ES-I3 (cell line): ENCODE measurements around the gene MYBPC2.
"Not testable (repeated sequence)": the region's sequence is repeated elsewhere in the genome, so short reads cannot be mapped to it uniquely, and the experiment has no call there.

Source experiments
- H3K36me3 ChIP-seq: 2 replicates; pipeline ENCODE4 v1.6.1; 2013; ENCODE audit warnings: mild to moderate bottlenecking, low read length, control low read depth, moderate library complexity; ENCODE audit not compliant: insufficient read depth
- H3K4me1 ChIP-seq: 2 replicates; pipeline ENCODE4 v1.6.1; 2013; ENCODE audit warnings: mild to moderate bottlenecking, control low read depth, low read length; ENCODE audit not compliant: insufficient read depth
- H3K9ac ChIP-seq: 2 replicates; pipeline ENCODE4 v1.6.1; 2013; ENCODE audit warnings: low read depth, mild to moderate bottlenecking, low read length, moderate library complexity
- H3K9me3 ChIP-seq: 2 replicates; pipeline ENCODE4 v1.6.1; 2013; ENCODE audit warnings: mild to moderate bottlenecking, low read length, moderate library complexity; ENCODE audit not compliant: control insufficient read depth, insufficient read depth

Gene MYBPC2

GRCh38 chr19:50428772-50429463 lies 3.8 kb upstream of the MYBPC2 start:
- Histone ChIP-seq H3K36me3 (no peaks in the 10 kb centered on the region), H3K9me3 (no peaks in the 10 kb centered on the region), H3K9ac (no peak overlapping the region), H3K4me1 (peaks cover 11% of the 10 kb centered on the region; the same call in 1 of the 2 replicates)

GRCh38 chr19:50430888-50431342 lies 1.8 kb upstream of the MYBPC2 start:
- Histone ChIP-seq H3K9me3 (no peaks in the 10 kb centered on the region), H3K4me1 (peaks cover 11% of the 10 kb centered on the region; the same call in 1 of the 2 replicates), H3K36me3 (no peaks in the 10 kb centered on the region), H3K9ac (peak overlapping the region; percentile 67; the same call in 1 of the 2 replicates)

DNA sequence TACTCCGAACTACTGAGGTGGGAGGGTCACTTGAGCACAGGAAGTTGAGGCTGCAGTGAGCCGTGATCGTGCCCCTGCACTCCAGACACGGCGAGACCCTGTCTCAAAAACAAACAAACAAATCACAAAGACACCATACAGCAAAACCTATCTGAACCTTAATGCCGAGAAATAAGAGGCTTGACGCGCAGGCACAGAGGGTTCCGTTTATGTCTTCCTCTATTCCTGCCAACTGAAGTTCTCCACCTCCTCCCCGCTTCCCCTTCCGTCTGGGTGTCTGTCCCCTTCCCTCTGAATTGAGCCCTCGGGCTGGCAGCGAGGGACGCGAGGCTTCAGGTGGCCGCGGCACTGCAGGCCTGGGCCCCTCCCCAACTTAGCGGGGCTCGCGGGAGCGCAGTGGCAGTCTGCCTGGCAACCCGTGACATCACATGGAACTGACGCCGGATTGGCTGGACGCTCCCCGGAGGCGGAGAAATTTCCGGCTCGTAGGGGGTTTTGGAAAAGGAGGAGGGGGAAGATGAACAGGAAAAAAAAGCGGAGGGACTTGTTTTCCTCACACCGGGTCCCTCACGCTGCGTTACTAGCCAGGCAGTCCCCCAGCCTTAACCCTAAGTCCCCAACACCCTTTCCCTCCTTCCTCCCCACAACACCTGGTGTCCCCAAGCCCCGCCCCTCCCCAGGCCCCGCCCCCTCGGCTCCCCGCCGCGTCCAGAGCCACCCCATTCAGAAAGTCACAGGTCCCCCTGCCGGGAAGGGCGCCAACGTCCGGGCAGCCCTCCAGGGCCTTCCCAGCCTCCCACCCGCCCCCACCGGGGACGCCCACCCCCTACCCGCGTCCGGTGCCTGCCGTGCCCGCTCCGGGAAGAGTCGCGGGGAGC lies 1.1 kb upstream of the MYBPC2 start:
- peak overlapping the region; percentile 76 for H3K9ac ChIP-seq
- H3K4me1 ChIP-seq = peaks cover 11% of the 10 kb centered on the region; the same call in 1 of the 2 replicates
- H3K36me3 ChIP-seq = no peaks in the 10 kb centered on the region
- H3K9me3 ChIP-seq = no peaks in the 10 kb centered on the region

- H3K4me1 ChIP-seq = peaks cover 11% of the 10 kb centered on the region; the same call in 1 of the 2 replicates
- H3K9me3 ChIP-seq = no peaks in the 10 kb centered on the region
- peak overlapping the region; percentile 76 for H3K9ac ChIP-seq
- H3K36me3 ChIP-seq = no peaks in the 10 kb centered on the region
These were observed 799 bp downstream of the MYBPC2 start for GRCh38 chr19:50433201-50434180.

DNA sequence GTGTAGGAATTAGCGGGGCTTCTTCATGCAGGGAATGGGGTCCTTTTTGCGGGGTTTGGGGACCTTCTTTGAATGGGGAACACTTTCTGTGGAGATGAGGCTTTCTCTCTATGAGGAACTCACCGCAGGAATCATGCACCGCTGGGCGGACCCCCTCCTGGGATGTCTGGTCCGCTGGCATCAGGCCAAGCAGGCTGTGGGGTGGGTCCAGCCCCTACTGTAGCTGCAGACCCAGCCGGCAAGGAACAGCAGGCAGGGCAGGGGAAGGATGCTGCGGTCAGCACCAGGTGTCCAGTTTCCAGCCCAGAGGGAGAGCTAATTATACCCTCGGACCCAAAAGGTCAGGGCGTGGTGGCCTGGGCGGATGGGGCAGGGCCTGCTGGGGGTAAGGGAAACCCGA lies 1.8 kb downstream of the MYBPC2 start:
- Histone ChIP-seq H3K4me1 (peaks cover 11% of the 10 kb centered on the region; the same call in 1 of the 2 replicates), H3K36me3 (no peaks in the 10 kb centered on the region), H3K9me3 (no peaks in the 10 kb centered on the region), H3K9ac (no peak overlapping the region)

DNA sequence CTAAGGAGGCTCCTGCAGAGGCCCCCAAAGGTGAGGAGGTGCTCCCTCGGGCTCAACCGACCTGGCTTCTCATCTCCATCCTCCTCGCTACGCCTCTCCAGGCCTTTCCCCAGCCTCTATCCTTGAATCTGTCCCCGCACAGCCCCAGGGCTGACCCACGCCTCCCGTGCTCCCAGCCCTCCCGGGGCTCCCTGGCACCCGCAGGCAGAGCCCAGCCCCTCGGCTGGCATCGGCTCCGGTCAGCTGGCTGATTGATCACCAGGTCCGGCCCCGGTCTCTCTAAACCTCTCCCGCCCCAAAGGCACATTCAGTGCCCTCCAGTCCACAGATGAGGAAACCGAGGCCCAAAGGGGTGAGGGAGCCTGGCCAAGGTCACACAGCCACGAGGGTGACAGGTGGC lies 2.5 kb downstream of the MYBPC2 start:
- Histone ChIP-seq H3K36me3 (no peaks in the 10 kb centered on the region), H3K9me3 (no peaks in the 10 kb centered on the region), H3K9ac (no peak overlapping the region), H3K4me1 (peaks cover 11% of the 10 kb centered on the region; the same call in 1 of the 2 replicates)

DNA sequence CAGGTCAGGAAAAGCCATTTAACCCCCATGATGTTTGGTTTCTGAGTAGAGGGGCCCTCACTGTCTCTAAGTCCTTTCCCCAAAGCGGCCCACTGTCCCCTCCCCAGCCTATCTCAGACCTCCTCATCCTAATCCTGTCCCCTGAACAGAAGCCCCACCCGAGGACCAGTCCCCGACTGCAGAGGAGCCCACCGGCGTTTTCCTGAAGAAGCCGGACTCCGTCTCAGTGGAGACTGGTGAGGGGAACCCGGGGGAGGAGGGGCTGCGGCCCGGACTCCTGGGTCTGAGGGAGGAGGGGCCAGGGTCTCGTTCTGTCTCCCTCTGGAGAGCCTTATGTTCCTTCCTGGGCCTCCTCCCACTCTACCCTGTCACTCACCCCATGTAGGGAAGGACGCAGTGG lies 2.9 kb downstream of the MYBPC2 start:
- peaks cover 11% of the 10 kb centered on the region; the same call in 1 of the 2 replicates for H3K4me1 ChIP-seq
- H3K36me3 ChIP-seq = no peaks in the 10 kb centered on the region
- no peaks in the 10 kb centered on the region for H3K9me3 ChIP-seq
- H3K9ac ChIP-seq = no peak overlapping the region

DNA sequence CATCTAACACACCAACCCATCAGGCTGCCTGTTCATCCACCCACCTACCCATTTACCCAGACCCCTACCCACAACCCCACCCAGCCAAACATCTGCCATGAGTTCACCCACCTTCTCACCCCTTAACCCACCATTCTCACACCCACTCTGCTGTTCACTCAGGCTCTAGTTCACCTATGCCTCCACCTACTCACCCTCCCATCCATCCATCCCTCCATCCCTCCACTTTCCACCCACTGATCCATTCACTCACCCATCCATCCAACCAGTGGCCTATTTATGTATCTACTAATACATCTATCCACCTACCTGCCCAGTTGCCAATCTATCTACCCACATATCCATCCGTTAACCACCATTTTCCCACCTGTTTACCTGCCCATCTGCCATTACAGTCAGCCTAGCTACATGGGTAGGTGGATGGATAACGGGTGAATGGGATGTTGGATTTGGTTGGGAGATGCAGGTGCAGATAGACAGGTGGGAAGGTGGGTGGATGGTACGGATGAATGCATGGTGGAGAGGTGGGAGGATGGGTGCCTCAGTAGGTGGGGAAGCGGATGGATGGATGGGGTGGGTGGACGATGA lies 5.3 kb downstream of the MYBPC2 start:
- Histone ChIP-seq H3K36me3 (no peaks in the 10 kb centered on the region), H3K9me3 (no peaks in the 10 kb centered on the region), H3K9ac (no peak overlapping the region), H3K4me1 (peaks cover 2% of the 10 kb centered on the region; the same call in 1 of the 2 replicates)

GRCh38 chr19:50439130-50439529 lies 6.4 kb downstream of the MYBPC2 start:
- not testable (repeated sequence) for H3K4me1 ChIP-seq, H3K9me3 ChIP-seq, H3K36me3 ChIP-seq, H3K9ac ChIP-seq

GRCh38 chr19:50444059-50444458 lies 11.4 kb downstream of the MYBPC2 start:
- Histone ChIP-seq H3K9me3 (no peaks in the 10 kb centered on the region), H3K4me1 (no peaks in the 10 kb centered on the region), H3K36me3 (no peaks in the 10 kb centered on the region), H3K9ac (no peak overlapping the region)

GRCh38 chr19:50447053-50447452 lies 14.4 kb downstream of the MYBPC2 start:
- no peaks in the 10 kb centered on the region for H3K9me3 ChIP-seq
- no peaks in the 10 kb centered on the region for H3K4me1 ChIP-seq
- H3K9ac ChIP-seq = no peak overlapping the region
- no peaks in the 10 kb centered on the region for H3K36me3 ChIP-seq

DNA sequence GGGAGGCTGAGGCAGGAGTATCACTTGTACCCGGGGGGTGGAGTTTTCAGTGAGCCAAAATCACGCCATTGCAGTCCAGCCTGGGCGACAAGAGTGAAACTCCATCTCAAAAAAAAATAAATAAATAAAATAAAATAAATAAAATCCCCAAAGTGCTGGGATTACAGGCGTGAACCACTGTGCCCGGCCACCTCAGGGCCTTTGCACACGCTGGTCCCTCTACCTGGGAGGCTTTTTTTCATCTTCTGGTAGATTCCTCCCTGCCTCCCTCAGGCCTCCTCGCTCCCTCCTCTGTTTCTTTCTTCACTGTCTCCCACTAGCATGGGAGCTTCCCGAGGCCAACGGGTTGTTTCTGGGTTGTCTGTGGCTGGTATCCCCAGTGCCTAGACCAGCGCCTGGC lies 15.1 kb downstream of the MYBPC2 start:
- Histone ChIP-seq H3K9ac (no peak overlapping the region), H3K36me3 (no peaks in the 10 kb centered on the region), H3K9me3 (no peaks in the 10 kb centered on the region), H3K4me1 (no peaks in the 10 kb centered on the region)

GRCh38 chr19:50449236-50449899 lies 16.7 kb downstream of the MYBPC2 start:
- Histone ChIP-seq H3K9ac (no peak overlapping the region), H3K36me3 (no peaks in the 10 kb centered on the region), H3K9me3 (no peaks in the 10 kb centered on the region)

More at GRCh38 chr19:50449236-50449899, 16.7 kb downstream of the MYBPC2 start:
- H3K4me1 ChIP-seq = no peaks in the 10 kb centered on the region
